H1 (cell line): Measurements from ENCODE around the gene GFRA4. TPM values are rescaled to one million over a fixed set of nuclear protein-coding genes. Genes with fewer than 3 reads are reported as not detected.

ENCODE experiments used
- CTCF ChIA-PET: fragments of 300-600 bp; sonication (Branson Sonifier 250); formaldehyde crosslinking; loops from one replicate; lab custom pipeline; 2021; ENCODE audit not compliant: partially characterized antibody; lab: Charles Lee
- POLR2A ChIA-PET: fragments of 300-600 bp; sonication (Branson Sonifier 250); formaldehyde crosslinking; loops from one replicate; lab custom pipeline; 2021; ENCODE audit warnings: inconsistent platforms; ENCODE audit not compliant: partially characterized antibody; lab: Charles Lee
- DNase-seq, 2 experiments: peaks; one replicate each; pipeline versions ENCODE4 v3.0.0 to v3.0.0-alpha.2; 2010 to 2022; ENCODE audit warnings: low spot score in 2 of 2, low read depth in 1 of 2, mixed read lengths in 1 of 2
- FAIRE-seq: peaks from 2 replicates; lab custom pipeline; 2011; peaks lifted over from hg19 to GRCh38; lab: Jason Lieb, UNC
- H2AFZ ChIP-seq: 2 replicates; pipeline ENCODE4 v1.8.1; 2012; ENCODE audit warnings: low read length, inconsistent platforms
- H2AK5ac ChIP-seq: 2 replicates; pipeline ENCODE4 v1.6.1; 2013; ENCODE audit warnings: low read depth, low read length
- H2BK120ac ChIP-seq: replicated peaks from 2 replicates; pipeline ENCODE3; 2013; ENCODE audit warnings: low read depth, low read length, inconsistent platforms
- H2BK12ac ChIP-seq: 2 replicates; pipeline ENCODE4 v1.6.1; 2013; ENCODE audit warnings: low read depth, low read length
- H2BK15ac ChIP-seq: 2 replicates; pipeline ENCODE4 v1.6.1; 2013; ENCODE audit warnings: low read length
- H2BK20ac ChIP-seq: 2 replicates; pipeline ENCODE4 v1.6.1; 2013; ENCODE audit warnings: low read length
- H2BK5ac ChIP-seq: 2 replicates; pipeline ENCODE4 v1.6.1; 2013; ENCODE audit warnings: low read depth, low read length
- H3K14ac ChIP-seq: 2 replicates; pipeline ENCODE4 v1.6.1; 2013; ENCODE audit warnings: inconsistent platforms; ENCODE audit not compliant: insufficient read length
- H3K18ac ChIP-seq: 2 replicates; pipeline ENCODE4 v1.6.1; 2013; ENCODE audit warnings: low read length; ENCODE audit errors: extremely low read depth
- H3K23ac ChIP-seq: 2 replicates; pipeline ENCODE4 v1.6.1; 2013; ENCODE audit warnings: inconsistent platforms; ENCODE audit not compliant: insufficient read length
- H3K23me2 ChIP-seq: 2 replicates; pipeline ENCODE4 v1.6.1; 2013; ENCODE audit warnings: low read depth, low read length
- H3K27ac ChIP-seq: 2 replicates; pipeline ENCODE4 v1.6.1; 2011; ENCODE audit warnings: low read depth, low read length, inconsistent platforms
- H3K27me3 ChIP-seq, 4 experiments: replicated peaks in 1 of 4; 1 replicate in 1 of 4; 2 replicates in 3 of 4; pipeline versions ENCODE4 v1.6.1 to v1.8.1; 2011 to 2013; ENCODE audit warnings: low read length in 3 of 4, mild to moderate bottlenecking in 3 of 4, inconsistent platforms in 2 of 4, mixed read lengths in 2 of 4, moderate library complexity in 1 of 4; ENCODE audit not compliant: control insufficient read depth in 3 of 4, insufficient read depth in 3 of 4; ENCODE audit errors: extremely low read depth in 1 of 4
- H3K36me3 ChIP-seq, 4 experiments: 2 replicates each; pipeline versions ENCODE4 v1.6.1 to v1.8.1; 2011 to 2013; ENCODE audit warnings: mild to moderate bottlenecking in 4 of 4, low read length in 3 of 4, moderate library complexity in 2 of 4, control low read depth in 1 of 4, inconsistent platforms in 1 of 4; ENCODE audit not compliant: insufficient read depth in 4 of 4, control insufficient read depth in 2 of 4
- H3K4ac ChIP-seq: replicated peaks from 2 replicates; pipeline ENCODE3; 2013; ENCODE audit warnings: low read length, low read depth, mixed read lengths, inconsistent platforms; ENCODE audit not compliant: insufficient read length
- H3K4me1 ChIP-seq, 4 experiments: replicated peaks in 1 of 4; 1 replicate in 1 of 4; 2 replicates in 3 of 4; pipeline versions ENCODE4 v1.6.1 to v1.8.1; 2011 to 2013; ENCODE audit warnings: low read length in 3 of 4, inconsistent platforms in 2 of 4, mixed read lengths in 1 of 4; ENCODE audit not compliant: insufficient read depth in 4 of 4, control insufficient read depth in 3 of 4
- H3K4me2 ChIP-seq, 2 experiments: 2 replicates each; pipeline versions ENCODE4 v1.6.1 to v1.8.1; 2011 to 2013; ENCODE audit warnings: low read depth in 2 of 2, low read length in 2 of 2, control low read depth in 1 of 2, inconsistent platforms in 1 of 2, mild to moderate bottlenecking in 1 of 2; ENCODE audit not compliant: insufficient read depth in 1 of 2
- H3K4me3 ChIP-seq, 4 experiments: fragments of 200-600, 300-600 bp in 1 of 4; sonication (generic), shearing (Covaris generic), sonication (Bioruptor Twin) in 1 of 4; 2 replicates each; pipeline versions ENCODE4 v1.5.1 to v1.8.1; 2011 to 2016; ENCODE audit warnings: low read length in 4 of 4, low read depth in 3 of 4, control low read depth in 2 of 4, inconsistent platforms in 2 of 4, mild to moderate bottlenecking in 2 of 4, mixed read lengths in 1 of 4, moderate library complexity in 1 of 4; ENCODE audit not compliant: insufficient read depth in 2 of 4; ENCODE audit errors: extremely low read depth in 1 of 4
- H3K56ac ChIP-seq: replicated peaks from 2 replicates; pipeline ENCODE3; 2013; ENCODE audit warnings: low read depth, mild to moderate bottlenecking, mixed read lengths, low read length, inconsistent platforms; ENCODE audit not compliant: insufficient read length
- H3K79me1 ChIP-seq: 2 replicates; pipeline ENCODE4 v1.6.1; 2013; ENCODE audit warnings: low read depth, low read length, control low read depth
- H3K79me2 ChIP-seq, 2 experiments: 2 replicates each; pipeline versions ENCODE4 v1.6.1 to v1.8.1; 2012 to 2013; ENCODE audit warnings: low read length in 2 of 2, mild to moderate bottlenecking in 2 of 2, inconsistent platforms in 1 of 2; ENCODE audit not compliant: insufficient read depth in 2 of 2, control insufficient read depth in 1 of 2
- H3K9ac ChIP-seq, 4 experiments: replicated peaks in 1 of 4; 1 replicate in 1 of 4; 2 replicates in 3 of 4; pipeline versions ENCODE4 v1.6.1 to v1.8.1; 2011 to 2013; ENCODE audit warnings: low read depth in 3 of 4, low read length in 3 of 4, control low read depth in 2 of 4, mild to moderate bottlenecking in 2 of 4, moderate library complexity in 2 of 4, inconsistent platforms in 1 of 4; ENCODE audit errors: extremely low read depth in 1 of 4
- H3K9me3 ChIP-seq, 2 experiments: 2 replicates each; pipeline versions ENCODE4 v1.6.1 to v1.8.1; 2012 to 2013; ENCODE audit warnings: mild to moderate bottlenecking in 2 of 2, moderate library complexity in 2 of 2, control low read depth in 1 of 2, inconsistent platforms in 1 of 2, low read depth in 1 of 2, low read length in 1 of 2, mixed read lengths in 1 of 2; ENCODE audit not compliant: insufficient read depth in 2 of 2
- H4K20me1 ChIP-seq, 2 experiments: replicated peaks in 1 of 2; 2 replicates each; pipeline versions ENCODE3 to v1.8.1; 2011 to 2013; ENCODE audit warnings: inconsistent platforms in 2 of 2, low read length in 2 of 2, mild to moderate bottlenecking in 1 of 2; ENCODE audit not compliant: insufficient read depth in 2 of 2, control insufficient read depth in 1 of 2
- H4K5ac ChIP-seq: 2 replicates; pipeline ENCODE4 v1.6.1; 2013; ENCODE audit warnings: low read length, low read depth, mixed read lengths, inconsistent platforms; ENCODE audit not compliant: insufficient read length
- H4K8ac ChIP-seq: 2 replicates; pipeline ENCODE4 v1.8.0; 2013; ENCODE audit warnings: mild to moderate bottlenecking, moderate library complexity, low read length, inconsistent platforms; ENCODE audit not compliant: insufficient read depth; ENCODE audit errors: extremely low read depth
- H4K91ac ChIP-seq: replicated peaks from 2 replicates; pipeline ENCODE3; 2013; ENCODE audit warnings: low read length, mixed read lengths, inconsistent platforms; ENCODE audit not compliant: insufficient read length
- ASH2L ChIP-seq: fragments of 200-600, 300-600 bp; sonication (generic); IDR thresholded peaks from one replicate; pipeline ENCODE4 v1.7.1; 2017; ENCODE audit warnings: low read length
- BACH1 ChIP-seq: IDR thresholded peaks from 2 replicates; pipeline ENCODE4 v1.6.1; 2012; ENCODE audit warnings: low read length, improper control_type of control experiment
- BCL11A ChIP-seq, 2 experiments: IDR thresholded peaks; one replicate each; pipeline ENCODE4 v1.6.1; 2011; ENCODE audit warnings: low read depth in 2 of 2, low read length in 2 of 2, mild to moderate bottlenecking in 2 of 2
- CHD2 ChIP-seq: IDR thresholded peaks from 2 replicates; pipeline ENCODE4 v1.6.1; 2012; ENCODE audit warnings: low read length, improper control_type of control experiment
- CTBP2 ChIP-seq: IDR thresholded peaks from 2 replicates; pipeline ENCODE4 v1.7.0; 2011; ENCODE audit warnings: borderline replicate concordance, mild to moderate bottlenecking, moderate library complexity, mixed read lengths, low read length; ENCODE audit not compliant: insufficient read depth, insufficient read length
- E2F6 ChIP-seq: IDR thresholded peaks from 2 replicates; pipeline ENCODE4 v1.6.1; 2012; ENCODE audit warnings: inconsistent platforms
- FOSL1 ChIP-seq: IDR thresholded peaks from 2 replicates; pipeline ENCODE4 v1.6.1; 2011; ENCODE audit warnings: mild to moderate bottlenecking, low read depth, low read length, moderate library complexity; ENCODE audit not compliant: insufficient read depth
- HDAC2 ChIP-seq, 2 experiments: fragments of 300-600 bp in 1 of 2; sonication (generic) in 1 of 2; IDR thresholded peaks; 2 replicates each; pipeline ENCODE4 v1.6.1; 2011 to 2012; ENCODE audit warnings: low read depth in 2 of 2, low read length in 2 of 2, mild to moderate bottlenecking in 2 of 2, moderate library complexity in 2 of 2, borderline replicate concordance in 1 of 2, inconsistent platforms in 1 of 2
- HDAC6 ChIP-seq: IDR thresholded peaks from one replicate; pipeline ENCODE4 v1.7.1; 2012; ENCODE audit warnings: low read depth, mild to moderate bottlenecking, inconsistent platforms, low read length, moderate library complexity
- RFX5 ChIP-seq: IDR thresholded peaks from 2 replicates; pipeline ENCODE4 v1.6.1; 2011; ENCODE audit warnings: low read depth, low read length, improper control_type of control experiment, borderline replicate concordance
- SP2 ChIP-seq: IDR thresholded peaks from 2 replicates; pipeline ENCODE4 v1.6.1; 2012; ENCODE audit warnings: mild to moderate bottlenecking, low read length, inconsistent platforms
- TAF1 ChIP-seq: IDR thresholded peaks from 2 replicates; pipeline ENCODE4 v1.6.1; 2011; ENCODE audit warnings: mild to moderate bottlenecking, low read depth, low read length
- TAF7 ChIP-seq: optimal IDR thresholded peaks from 2 replicates; pipeline ENCODE3; 2011; ENCODE audit warnings: low read depth, mild to moderate bottlenecking, inconsistent platforms, low read length, moderate library complexity, borderline replicate concordance
- TBP ChIP-seq: IDR thresholded peaks from 2 replicates; pipeline ENCODE4 v1.6.1; 2011; ENCODE audit warnings: low read depth, low read length, improper control_type of control experiment
- WGBS, 2 experiments: shearing (Covaris generic) in 1 of 2; methylation state at CpG; one replicate each; pipeline versions ENCODE4 v1.1.6 to v1.1.7; 2013 to 2015; ENCODE audit warnings: low lambda C conversion rate in 2 of 2, mixed read lengths in 2 of 2, inconsistent platforms in 1 of 2, low coverage in 1 of 2, missing lambda C conversion rate in 1 of 2; ENCODE audit not compliant: insufficient replicate concordance in 2 of 2, insufficient coverage in 1 of 2, insufficient read length in 1 of 2; ENCODE audit errors: extremely low coverage in 1 of 2, missing lambda C conversion rate in 1 of 2; 5-methylcytosine and 5-hydroxymethylcytosine counted together
- polyA plus RNA-seq, 7 experiments: library from polyadenylated mRNA; depleted of rRNA in 3 of 7; stranded (reverse) in 5 of 7; unstranded in 2 of 7; fragments of >200 nt in 5 of 7; fragments of 200-250 nt in 2 of 7; gene quantifications; 1 replicate in 5 of 7; 2 replicates in 1 of 7; 4 replicates in 1 of 7; pipeline versions ENCODE4 v1.2.1 to v1.2.3, GENCODE V29; 2011 to 2013; ENCODE audit warnings: missing spikeins in 2 of 7, mixed read lengths in 2 of 7
- total RNA-seq: library from RNA; stranded (reverse); fragmentation: NEBNext Ultra II Directional; extraction: Animal tissue kit (Norgen Biotek cat#: 25700); gene quantifications from 2 replicates; pipeline ENCODE4 v1.2.1, GENCODE V29; 2021

Gene GFRA4
- total and polyA plus RNA-seq, 2 of the 8 experiments (the other 6 are each of a cell fraction or from before 2014, with no cell fraction given): 0.05 TPM; not detected in 1

GRCh38 chr20:3694864-3695263 lies 31.7 kb upstream of the GFRA4 start:
- DNase-seq (no peak), FAIRE-seq (no peak)
- H3K36me3 ChIP-seq: no peaks in the 10 kb centered on the region
- H2BK20ac ChIP-seq: no peak overlapping the region
- H3K79me1 ChIP-seq: no peaks in the 10 kb centered on the region
- H2AFZ ChIP-seq: no peak overlapping the region
- H3K4me2 ChIP-seq: no peak overlapping the region
- H4K8ac ChIP-seq: no peak overlapping the region; the same call in 1 of the 2 replicates
- H3K23me2 ChIP-seq: no peaks in the 10 kb centered on the region
- H4K20me1 ChIP-seq: no peaks in the 10 kb centered on the region
- no peak overlapping the region for H3K56ac ChIP-seq
- no peak overlapping the region for H2BK120ac ChIP-seq
- H3K23ac ChIP-seq: no peak overlapping the region
- no peaks in the 10 kb centered on the region for H3K4me1 ChIP-seq
- H3K27ac ChIP-seq: no peak overlapping the region
- no peaks in the 10 kb centered on the region for H3K27me3 ChIP-seq
- CTCF ChIA-PET: interaction anchor here (0.5 to 45.1 kb wide), 17 partner anchors 6 to 1142 kb away, joined by 3 to 1432 read pairs (median 4); partner anchors contain the start of genes ADAM33 and SIGLEC1
- no peak overlapping the region for H3K4me3 ChIP-seq
- no peak overlapping the region for H2BK15ac ChIP-seq
- no peak overlapping the region for H3K4ac ChIP-seq
- H3K79me2 ChIP-seq: no peaks in the 10 kb centered on the region
- H4K5ac ChIP-seq: no peak overlapping the region
- no peak overlapping the region for H3K9ac ChIP-seq
- H3K9me3 ChIP-seq: peaks cover 4 to 6% of the 10 kb centered on the region in 2 experiments; a peak in 2 of 4 replicates
- no peak overlapping the region for H3K18ac ChIP-seq
- no peak overlapping the region for H2BK5ac ChIP-seq
- no peak overlapping the region for H2AK5ac ChIP-seq
- no peak overlapping the region for H4K91ac ChIP-seq
- POLR2A ChIA-PET: interaction anchor here (1.2 kb wide), 1 partner anchor 11 kb away, joined by 3 read pairs; no protein-coding TSS in a partner anchor
- H2BK12ac ChIP-seq: no peak overlapping the region
- 96% methylated on average over 5 of the region's 5 CpGs; no CpG with 5 or more reads in 1 of the 2 experiments for WGBS, 2 experiments
- no peak overlapping the region for H3K14ac ChIP-seq
- no peak for TF ChIP-seq CTBP2
- no peak for TF ChIP-seq ASH2L
- no peak for TF ChIP-seq FOSL1
- TF ChIP-seq BCL11A (IDR thresholded peaks at IDR 0.05; ENCODE audit: low read depth in 2 of 2, low read length in 2 of 2): no peak
- TF ChIP-seq HDAC2 (IDR thresholded peaks at IDR 0.05; ENCODE audit: borderline replicate concordance in 1 of 2, low read depth in 2 of 2, low read length in 2 of 2): no peak
- TF ChIP-seq TBP: no peak
- no peak for TF ChIP-seq SP2
- no peak for TF ChIP-seq CHD2
- TF ChIP-seq HDAC6: no peak
- no peak for TF ChIP-seq TAF1
- TF ChIP-seq RFX5: no peak
- TF ChIP-seq TAF7: no peak
- no peak for TF ChIP-seq BACH1
- TF ChIP-seq E2F6: no peak
